HG03025 (cell line): ENCODE measurements around the gene PLEKHB2.
"Not testable (repeated sequence)": the region's sequence is repeated elsewhere in the genome, so short reads cannot be mapped to it uniquely, and the experiment has no call there.

Experiments
- ATAC-seq: cut with Tn5 transposase; IDR thresholded peaks from one replicate; pipeline ENCODE4 v1.9.1; 2021; ENCODE audit warnings: mild to moderate bottlenecking, moderate library complexity; ENCODE audit not compliant: unreplicated experiment, low FRiP score

Gene PLEKHB2

GRCh38 chr2:131142849-131143248 is 37.7 kb downstream of the PLEKHB2 start:
- ATAC-seq, result no peak

DNA sequence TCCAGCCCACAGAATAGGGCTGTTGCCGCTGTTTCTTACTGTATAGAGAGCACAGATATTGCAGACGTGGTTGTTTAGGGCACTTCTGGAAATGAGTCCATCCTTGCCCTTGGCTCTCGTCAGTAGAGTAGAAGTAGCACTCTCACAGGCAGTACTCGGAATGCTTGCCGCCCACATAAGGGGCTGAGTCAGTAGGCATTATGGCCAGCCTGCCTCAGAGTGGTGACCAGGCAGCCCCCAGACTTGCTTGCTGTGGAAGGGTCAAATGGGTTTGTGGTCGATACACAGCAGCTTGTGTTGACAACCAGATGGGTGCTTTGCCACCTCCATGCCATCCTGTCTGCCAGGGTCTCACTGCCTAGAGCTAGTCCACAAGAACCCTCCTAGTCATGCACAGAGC is 38.7 kb downstream of the PLEKHB2 start:
- ATAC-seq, result no peak

DNA sequence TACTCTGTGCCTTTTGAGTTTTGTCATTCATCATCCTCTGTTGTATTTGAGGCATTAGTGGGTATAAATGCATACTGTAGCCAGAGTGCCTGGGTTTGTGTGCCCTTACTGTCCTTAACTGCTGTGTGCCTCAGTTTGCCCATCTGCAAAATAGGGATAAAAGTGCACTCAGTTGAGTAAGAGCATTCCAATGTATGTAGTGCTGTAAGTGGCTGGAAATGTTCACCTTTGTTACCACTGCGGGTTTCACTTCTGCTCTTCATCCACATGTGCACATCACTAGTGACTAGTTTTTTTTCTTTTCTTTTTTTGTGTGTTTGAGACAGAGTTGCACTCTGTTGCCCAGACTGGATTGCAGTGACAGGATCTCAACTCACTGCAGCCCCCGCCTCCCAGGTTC is 39.9 kb downstream of the PLEKHB2 start:
- ATAC-seq, result peak; percentile 75

DNA sequence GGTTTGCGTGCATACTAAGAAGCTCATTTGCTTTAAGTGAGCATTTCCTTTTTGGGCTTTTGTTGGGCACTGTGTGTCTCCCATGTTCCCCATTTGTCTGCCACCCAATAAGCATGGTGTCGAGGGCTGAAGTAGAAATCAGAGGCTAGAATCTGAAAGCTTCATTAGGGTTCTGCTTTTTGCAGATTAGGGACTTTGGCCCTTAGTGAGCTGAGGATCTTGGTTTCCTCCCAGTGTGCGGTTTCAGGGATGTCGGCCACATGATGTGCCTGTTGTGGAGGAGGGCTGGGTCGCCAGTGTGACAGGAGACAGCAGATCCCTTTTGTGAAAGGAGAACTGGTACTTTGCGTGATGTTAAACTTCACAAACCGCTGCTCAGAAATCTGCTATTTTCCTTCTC is 41.1 kb downstream of the PLEKHB2 start:
- no peak for ATAC-seq

- ATAC-seq, result no peak
These were observed 41.6 kb downstream of the PLEKHB2 start for GRCh38 chr2:131146749-131147148.

DNA sequence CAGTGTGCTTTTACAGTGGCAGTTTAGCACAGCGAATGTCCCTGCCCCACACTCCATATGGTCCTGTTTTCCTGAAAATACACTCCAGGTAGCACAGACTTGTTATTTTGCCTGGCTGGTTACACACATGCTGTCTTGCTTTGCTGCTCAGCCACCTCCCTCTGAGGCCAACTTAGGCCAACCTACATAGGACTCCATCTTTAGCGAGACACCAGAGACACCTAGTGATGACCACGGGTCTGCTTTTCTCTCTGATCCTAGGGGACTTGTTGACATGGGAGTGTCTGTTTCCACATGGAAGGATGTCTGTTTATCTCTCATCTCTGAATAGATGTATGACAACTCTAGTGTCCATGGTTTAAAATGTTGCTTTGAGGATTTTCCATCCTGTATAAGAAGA is 43.3 kb downstream of the PLEKHB2 start:
- no peak for ATAC-seq

GRCh38 chr2:131150109-131150508 is 45.0 kb downstream of the PLEKHB2 start:
- ATAC-seq, result not testable (repeated sequence)

DNA sequence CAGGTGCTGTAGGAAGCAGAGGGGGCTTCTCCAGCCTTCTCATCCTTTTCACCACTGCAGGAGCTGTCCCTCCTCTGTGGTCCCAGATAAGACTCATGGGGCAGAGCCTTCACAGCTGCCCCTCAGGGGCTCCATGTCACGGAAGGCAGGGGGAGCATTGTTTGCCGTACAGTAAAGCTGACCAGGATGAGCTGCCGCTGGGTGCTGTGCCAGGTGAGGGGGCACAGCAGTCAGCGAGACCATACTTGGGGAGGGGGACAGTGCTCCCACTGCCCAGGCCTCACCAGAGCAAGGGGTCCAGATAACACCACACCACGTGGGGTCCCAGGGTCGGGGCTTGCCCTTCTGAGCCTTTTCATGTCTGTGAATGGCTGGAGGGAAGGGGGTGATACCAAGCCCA is 46.3 kb downstream of the PLEKHB2 start:
- ATAC-seq, result no peak

DNA sequence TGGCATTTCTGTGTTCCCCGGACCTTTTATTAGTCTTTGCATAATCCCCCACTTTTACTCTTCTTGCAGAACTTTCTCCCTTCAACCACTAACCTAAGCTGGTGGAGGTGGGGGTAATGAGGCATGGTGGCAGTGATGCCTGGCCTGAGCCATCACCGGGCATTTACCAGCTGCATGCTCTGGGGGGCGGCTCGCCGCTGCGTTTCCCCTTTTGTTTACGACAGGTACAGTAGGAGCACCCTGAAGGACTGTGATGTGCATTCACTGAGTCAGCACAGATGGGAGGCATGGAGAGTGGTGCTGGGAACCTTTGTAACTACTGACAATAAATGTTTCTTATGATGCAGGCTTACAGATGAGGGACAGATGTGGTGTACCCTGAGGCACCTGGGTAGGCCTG is 46.9 kb downstream of the PLEKHB2 start:
- ATAC-seq, result no peak

DNA sequence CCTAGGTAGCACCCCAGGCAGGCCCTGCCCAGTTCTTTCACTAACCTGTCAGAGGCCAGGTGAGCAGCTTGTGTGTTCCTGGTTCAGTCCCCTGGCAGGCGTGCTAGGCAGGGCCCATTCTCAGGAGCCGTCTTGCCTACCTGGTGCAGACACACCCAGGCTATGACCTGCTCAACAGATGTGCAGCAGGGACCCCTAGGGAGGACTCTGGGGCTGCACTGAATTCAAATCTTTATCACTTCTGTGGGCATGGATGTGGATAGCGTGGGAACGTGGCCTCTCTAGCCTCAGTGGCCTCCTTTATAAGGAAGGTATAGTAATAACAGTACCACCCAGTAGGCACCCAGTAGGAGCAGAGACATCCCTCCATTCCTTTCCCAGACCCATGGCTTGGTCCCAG is 48.4 kb downstream of the PLEKHB2 start:
- peak; percentile 3 for ATAC-seq

- ATAC-seq, result peak; percentile 65
These were observed 49.0 kb downstream of the PLEKHB2 start for GRCh38 chr2:131154071-131154531.

GRCh38 chr2:131154647-131155046 is 49.5 kb downstream of the PLEKHB2 start:
- ATAC-seq, result no peak

GRCh38 chr2:131155208-131155855 is 50.2 kb downstream of the PLEKHB2 start:
- no peak for ATAC-seq

GRCh38 chr2:131156452-131157149 is 51.5 kb downstream of the PLEKHB2 start:
- ATAC-seq, result no peak

DNA sequence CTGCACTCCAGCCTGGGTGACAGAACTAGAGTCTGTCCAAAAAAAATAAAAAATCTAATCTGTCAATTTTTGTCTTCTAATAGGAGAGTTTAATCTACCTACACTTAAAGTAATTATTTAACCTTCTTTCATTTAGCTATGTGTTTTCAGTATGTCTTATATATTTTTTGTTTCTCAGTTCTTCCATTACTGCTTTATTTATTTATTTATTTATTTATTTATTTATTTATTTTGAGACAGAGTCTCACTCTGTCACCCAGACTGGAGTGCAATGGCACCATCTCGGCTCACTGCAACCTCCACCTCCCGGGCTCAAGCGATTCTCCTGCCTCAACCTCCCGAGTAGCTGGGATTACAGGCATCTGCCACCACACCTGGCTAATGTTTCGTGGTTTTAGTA is 60.4 kb downstream of the PLEKHB2 start:
- not testable (repeated sequence) for ATAC-seq

GRCh38 chr2:131168538-131168937 is 63.4 kb downstream of the PLEKHB2 start:
- no peak for ATAC-seq

- ATAC-seq, result not testable (repeated sequence)
These were observed 72.9 kb downstream of the PLEKHB2 start for GRCh38 chr2:131178050-131178449.

GRCh38 chr2:131178721-131179418 is 73.7 kb downstream of the PLEKHB2 start:
- ATAC-seq, result not testable (repeated sequence)

DNA sequence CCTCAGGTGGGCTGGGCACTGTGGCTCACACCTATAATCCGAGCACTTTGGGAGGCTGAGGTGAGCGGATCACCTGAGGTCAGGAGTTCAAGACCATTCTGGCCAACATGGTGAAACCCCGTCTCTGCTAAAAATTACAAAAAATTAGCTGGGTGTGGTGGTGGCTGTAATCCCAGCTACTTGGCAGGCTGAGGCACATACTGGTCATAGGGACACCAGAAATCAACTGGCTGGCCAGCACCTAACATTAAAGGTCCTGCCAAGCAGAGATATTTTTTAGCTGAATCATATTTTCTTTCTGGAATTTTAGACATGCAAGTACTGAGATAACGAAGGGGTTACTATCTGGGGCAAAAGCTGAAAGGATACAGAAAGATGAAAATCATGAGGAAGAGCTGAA is 76.3 kb downstream of the PLEKHB2 start:
- not testable (repeated sequence) for ATAC-seq

GRCh38 chr2:131193421-131193820 is 88.3 kb downstream of the PLEKHB2 start:
- not testable (repeated sequence) for ATAC-seq

- not testable (repeated sequence) for ATAC-seq
These were observed 91.0 kb downstream of the PLEKHB2 start for GRCh38 chr2:131196186-131196585.
